Measurements from ENCODE around the gene SLC28A3. TPM values are rescaled to one million over a fixed set of nuclear protein-coding genes. Genes with fewer than 3 reads are reported as not detected.
"Not testable (repeated sequence)": the region's sequence is repeated elsewhere in the genome, so short reads cannot be mapped to it uniquely, and the experiment has no call there.

Gene SLC28A3
- total RNA-seq, 2 donors from 2014 or later = 0.11 TPM; not detected in 1

GRCh38 chr9:84366683-84367082 is 26.1 kb upstream of the SLC28A3 start:
- Histone ChIP-seq H3K4me1 (ENCODE audit: control insufficient read depth, insufficient read depth, low read length) (peaks cover 11% of the 10 kb centered on the region), H3K4me3 (ENCODE audit: low read length) (no peak overlapping the region), H3K9ac (ENCODE audit: extremely low read depth, low read length, poor library complexity, severe bottlenecking) (no peak overlapping the region), H3K36me3 (ENCODE audit: control insufficient read depth, insufficient read depth, low read length) (no peaks in the 10 kb centered on the region), H3K27me3 (ENCODE audit: control insufficient read depth, insufficient read depth, low read length, poor library complexity, severe bottlenecking) (no peaks in the 10 kb centered on the region), H3K27ac (ENCODE audit: low read depth, low read length) (no peak overlapping the region), H3K9me3 (ENCODE audit: control insufficient read depth, low read length) (no peaks in the 10 kb centered on the region)
- DNase-seq = no peak
- Mint-ChIP-seq H3K4me3 (no peak overlapping the region), H3K36me3 (ENCODE audit: low read depth) (no peaks in the 10 kb centered on the region), H3K9me3 (no peaks in the 10 kb centered on the region), H3K4me1 (peaks cover 20% of the 10 kb centered on the region), H3K27ac (no peak overlapping the region), H3K27me3 (ENCODE audit: insufficient read depth) (no peaks in the 10 kb centered on the region)
- TF ChIP-seq, protein P1, sequence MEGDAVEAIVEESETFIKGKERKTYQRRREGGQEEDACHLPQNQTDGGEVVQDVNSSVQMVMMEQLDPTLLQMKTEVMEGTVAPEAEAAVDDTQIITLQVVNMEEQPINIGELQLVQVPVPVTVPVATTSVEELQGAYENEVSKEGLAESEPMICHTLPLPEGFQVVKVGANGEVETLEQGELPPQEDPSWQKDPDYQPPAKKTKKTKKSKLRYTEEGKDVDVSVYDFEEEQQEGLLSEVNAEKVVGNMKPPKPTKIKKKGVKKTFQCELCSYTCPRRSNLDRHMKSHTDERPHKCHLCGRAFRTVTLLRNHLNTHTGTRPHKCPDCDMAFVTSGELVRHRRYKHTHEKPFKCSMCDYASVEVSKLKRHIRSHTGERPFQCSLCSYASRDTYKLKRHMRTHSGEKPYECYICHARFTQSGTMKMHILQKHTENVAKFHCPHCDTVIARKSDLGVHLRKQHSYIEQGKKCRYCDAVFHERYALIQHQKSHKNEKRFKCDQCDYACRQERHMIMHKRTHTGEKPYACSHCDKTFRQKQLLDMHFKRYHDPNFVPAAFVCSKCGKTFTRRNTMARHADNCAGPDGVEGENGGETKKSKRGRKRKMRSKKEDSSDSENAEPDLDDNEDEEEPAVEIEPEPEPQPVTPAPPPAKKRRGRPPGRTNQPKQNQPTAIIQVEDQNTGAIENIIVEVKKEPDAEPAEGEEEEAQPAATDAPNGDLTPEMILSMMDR (conservative IDR thresholded peaks at IDR 0.05) = no peak
- WGBS, 2 experiments (ENCODE audit: insufficient coverage in 1 of 2, insufficient read length in 1 of 2) = 93% methylated on average over 1 of the region's 1 CpG; no CpG with 5 or more reads in 1 of the 2 experiments

DNA sequence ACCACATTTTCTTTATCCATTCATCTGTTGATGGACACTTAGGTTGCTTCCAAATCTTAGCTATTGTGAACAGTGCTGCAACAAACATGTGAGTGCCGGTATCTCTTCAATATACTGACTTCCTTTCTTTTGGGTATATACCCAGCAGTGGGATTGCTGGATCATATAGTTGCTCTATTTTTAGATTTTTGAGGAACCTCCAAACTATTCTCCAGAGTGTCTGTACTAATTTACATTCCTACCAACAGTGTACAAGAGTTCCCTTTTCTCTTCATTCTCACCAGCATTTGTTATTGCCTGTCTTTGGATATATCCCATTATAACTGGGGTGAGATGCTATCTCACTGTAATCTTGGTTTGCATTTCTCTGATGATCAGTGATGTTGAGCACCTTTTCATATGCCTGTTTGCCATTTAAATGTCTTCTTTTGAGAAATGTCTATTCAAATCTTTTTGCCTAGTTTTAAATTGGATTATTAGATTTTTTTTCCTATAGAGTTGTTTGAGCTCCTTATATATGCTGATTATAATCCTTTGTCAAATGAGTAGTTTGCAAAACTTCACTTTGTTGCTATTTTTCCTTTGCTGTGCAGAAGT is 24.4 kb upstream of the SLC28A3 start:
- not testable (repeated sequence) for H3K4me3 Mint-ChIP-seq; H3K36me3 ChIP-seq (ENCODE audit: control insufficient read depth, insufficient read depth, low read length); H3K36me3 Mint-ChIP-seq (ENCODE audit: low read depth); H3K27ac ChIP-seq (ENCODE audit: low read depth, low read length); H3K9me3 Mint-ChIP-seq; H3K4me3 ChIP-seq (ENCODE audit: low read length); H3K27me3 ChIP-seq (ENCODE audit: control insufficient read depth, insufficient read depth, low read length, poor library complexity, severe bottlenecking); H3K27me3 Mint-ChIP-seq (ENCODE audit: insufficient read depth); H3K9ac ChIP-seq (ENCODE audit: extremely low read depth, low read length, poor library complexity, severe bottlenecking); H3K27ac Mint-ChIP-seq; DNase-seq; H3K9me3 ChIP-seq (ENCODE audit: control insufficient read depth, low read length)
- peaks cover 23% of the 10 kb centered on the region for H3K4me1 Mint-ChIP-seq
- peaks cover 11% of the 10 kb centered on the region for H3K4me1 ChIP-seq (ENCODE audit: control insufficient read depth, insufficient read depth, low read length)
- WGBS, 2 experiments (ENCODE audit: insufficient coverage in 1 of 2, insufficient read length in 1 of 2) = 89 to 90% methylated on average over 1 of the region's 1 CpG

- H3K27me3 ChIP-seq (ENCODE audit: control insufficient read depth, insufficient read depth, low read length, poor library complexity, severe bottlenecking) = no peaks in the 10 kb centered on the region
- H3K27ac ChIP-seq (ENCODE audit: low read depth, low read length) = no peak overlapping the region
- no peak for DNase-seq
- H3K27ac Mint-ChIP-seq = no peak overlapping the region
- WGBS, 2 experiments (ENCODE audit: insufficient coverage in 1 of 2, insufficient read length in 1 of 2) = 88 to 98% methylated on average over 3 to 5 of the region's 6 CpGs
- no peak overlapping the region for H3K9ac ChIP-seq (ENCODE audit: extremely low read depth, low read length, poor library complexity, severe bottlenecking)
- TF ChIP-seq, protein P1 (conservative IDR thresholded peaks at IDR 0.05) = no peak
- peaks cover 18% of the 10 kb centered on the region for H3K4me1 Mint-ChIP-seq
- no peaks in the 10 kb centered on the region for H3K36me3 Mint-ChIP-seq (ENCODE audit: low read depth)
- H3K27me3 Mint-ChIP-seq (ENCODE audit: insufficient read depth) = no peaks in the 10 kb centered on the region
- H3K9me3 Mint-ChIP-seq = no peaks in the 10 kb centered on the region
- no peaks in the 10 kb centered on the region for H3K36me3 ChIP-seq (ENCODE audit: control insufficient read depth, insufficient read depth, low read length)
- no peak overlapping the region for H3K4me3 Mint-ChIP-seq
- no peak overlapping the region for H3K4me3 ChIP-seq (ENCODE audit: low read length)
- no peaks in the 10 kb centered on the region for H3K9me3 ChIP-seq (ENCODE audit: control insufficient read depth, low read length)
- H3K4me1 ChIP-seq (ENCODE audit: control insufficient read depth, insufficient read depth, low read length) = peaks cover 3% of the 10 kb centered on the region
Measured at GRCh38 chr9:84361645-84362044, 21.1 kb upstream of the SLC28A3 start.

GRCh38 chr9:84357275-84357674 is 16.7 kb upstream of the SLC28A3 start:
- H3K27ac Mint-ChIP-seq = no peak overlapping the region
- H3K9me3 Mint-ChIP-seq = no peaks in the 10 kb centered on the region
- DNase-seq = no peak
- Histone ChIP-seq H3K9ac (ENCODE audit: extremely low read depth, low read length, poor library complexity, severe bottlenecking) (no peak overlapping the region), H3K9me3 (ENCODE audit: control insufficient read depth, low read length) (no peaks in the 10 kb centered on the region), H3K27me3 (ENCODE audit: control insufficient read depth, insufficient read depth, low read length, poor library complexity, severe bottlenecking) (no peaks in the 10 kb centered on the region), H3K36me3 (ENCODE audit: control insufficient read depth, insufficient read depth, low read length) (no peaks in the 10 kb centered on the region), H3K4me1 (ENCODE audit: control insufficient read depth, insufficient read depth, low read length) (no peaks in the 10 kb centered on the region), H3K4me3 (ENCODE audit: low read length) (no peak overlapping the region), H3K27ac (ENCODE audit: low read depth, low read length) (no peak overlapping the region)
- no peaks in the 10 kb centered on the region for H3K36me3 Mint-ChIP-seq (ENCODE audit: low read depth)
- peaks cover 16% of the 10 kb centered on the region for H3K4me1 Mint-ChIP-seq
- 95 to 100% methylated on average over 2 to 3 of the region's 3 CpGs for WGBS, 2 experiments (ENCODE audit: insufficient coverage in 1 of 2, insufficient read length in 1 of 2)
- TF ChIP-seq, protein P1 (conservative IDR thresholded peaks at IDR 0.05) = no peak
- no peak overlapping the region for H3K4me3 Mint-ChIP-seq
- no peaks in the 10 kb centered on the region for H3K27me3 Mint-ChIP-seq (ENCODE audit: insufficient read depth)
